ENCODE results near the gene KAT6B. TPM values are rescaled to one million over a fixed set of nuclear protein-coding genes. Genes with fewer than 3 reads are reported as not detected.

KAT6B gene
- total and polyA plus RNA-seq, 2 of the 8 experiments (the other 6 are each of a cell fraction or from before 2014, with no cell fraction given), result 7.3 to 30.8 TPM

DNA sequence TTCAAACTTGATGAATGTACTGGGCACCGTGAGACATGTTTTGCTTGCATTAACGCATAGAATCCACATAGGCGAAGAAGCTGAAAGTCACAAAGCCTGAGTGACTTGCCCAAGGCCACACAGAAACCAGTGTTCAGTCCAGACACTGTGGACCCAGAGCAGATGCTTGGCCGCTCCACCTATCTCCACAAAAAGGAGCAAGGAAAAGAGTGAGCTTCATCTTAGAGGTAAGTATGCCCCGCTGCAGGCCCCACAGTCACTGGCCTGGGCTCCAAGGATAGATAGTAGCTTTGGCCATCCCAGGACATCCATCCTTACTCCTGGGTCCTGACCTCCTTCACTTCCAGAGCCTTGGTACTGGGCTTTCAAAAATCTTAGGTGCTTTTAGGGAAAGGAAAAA, 224.9 kb downstream of the KAT6B start (continued):
- TF ChIP-seq, protein P1, sequence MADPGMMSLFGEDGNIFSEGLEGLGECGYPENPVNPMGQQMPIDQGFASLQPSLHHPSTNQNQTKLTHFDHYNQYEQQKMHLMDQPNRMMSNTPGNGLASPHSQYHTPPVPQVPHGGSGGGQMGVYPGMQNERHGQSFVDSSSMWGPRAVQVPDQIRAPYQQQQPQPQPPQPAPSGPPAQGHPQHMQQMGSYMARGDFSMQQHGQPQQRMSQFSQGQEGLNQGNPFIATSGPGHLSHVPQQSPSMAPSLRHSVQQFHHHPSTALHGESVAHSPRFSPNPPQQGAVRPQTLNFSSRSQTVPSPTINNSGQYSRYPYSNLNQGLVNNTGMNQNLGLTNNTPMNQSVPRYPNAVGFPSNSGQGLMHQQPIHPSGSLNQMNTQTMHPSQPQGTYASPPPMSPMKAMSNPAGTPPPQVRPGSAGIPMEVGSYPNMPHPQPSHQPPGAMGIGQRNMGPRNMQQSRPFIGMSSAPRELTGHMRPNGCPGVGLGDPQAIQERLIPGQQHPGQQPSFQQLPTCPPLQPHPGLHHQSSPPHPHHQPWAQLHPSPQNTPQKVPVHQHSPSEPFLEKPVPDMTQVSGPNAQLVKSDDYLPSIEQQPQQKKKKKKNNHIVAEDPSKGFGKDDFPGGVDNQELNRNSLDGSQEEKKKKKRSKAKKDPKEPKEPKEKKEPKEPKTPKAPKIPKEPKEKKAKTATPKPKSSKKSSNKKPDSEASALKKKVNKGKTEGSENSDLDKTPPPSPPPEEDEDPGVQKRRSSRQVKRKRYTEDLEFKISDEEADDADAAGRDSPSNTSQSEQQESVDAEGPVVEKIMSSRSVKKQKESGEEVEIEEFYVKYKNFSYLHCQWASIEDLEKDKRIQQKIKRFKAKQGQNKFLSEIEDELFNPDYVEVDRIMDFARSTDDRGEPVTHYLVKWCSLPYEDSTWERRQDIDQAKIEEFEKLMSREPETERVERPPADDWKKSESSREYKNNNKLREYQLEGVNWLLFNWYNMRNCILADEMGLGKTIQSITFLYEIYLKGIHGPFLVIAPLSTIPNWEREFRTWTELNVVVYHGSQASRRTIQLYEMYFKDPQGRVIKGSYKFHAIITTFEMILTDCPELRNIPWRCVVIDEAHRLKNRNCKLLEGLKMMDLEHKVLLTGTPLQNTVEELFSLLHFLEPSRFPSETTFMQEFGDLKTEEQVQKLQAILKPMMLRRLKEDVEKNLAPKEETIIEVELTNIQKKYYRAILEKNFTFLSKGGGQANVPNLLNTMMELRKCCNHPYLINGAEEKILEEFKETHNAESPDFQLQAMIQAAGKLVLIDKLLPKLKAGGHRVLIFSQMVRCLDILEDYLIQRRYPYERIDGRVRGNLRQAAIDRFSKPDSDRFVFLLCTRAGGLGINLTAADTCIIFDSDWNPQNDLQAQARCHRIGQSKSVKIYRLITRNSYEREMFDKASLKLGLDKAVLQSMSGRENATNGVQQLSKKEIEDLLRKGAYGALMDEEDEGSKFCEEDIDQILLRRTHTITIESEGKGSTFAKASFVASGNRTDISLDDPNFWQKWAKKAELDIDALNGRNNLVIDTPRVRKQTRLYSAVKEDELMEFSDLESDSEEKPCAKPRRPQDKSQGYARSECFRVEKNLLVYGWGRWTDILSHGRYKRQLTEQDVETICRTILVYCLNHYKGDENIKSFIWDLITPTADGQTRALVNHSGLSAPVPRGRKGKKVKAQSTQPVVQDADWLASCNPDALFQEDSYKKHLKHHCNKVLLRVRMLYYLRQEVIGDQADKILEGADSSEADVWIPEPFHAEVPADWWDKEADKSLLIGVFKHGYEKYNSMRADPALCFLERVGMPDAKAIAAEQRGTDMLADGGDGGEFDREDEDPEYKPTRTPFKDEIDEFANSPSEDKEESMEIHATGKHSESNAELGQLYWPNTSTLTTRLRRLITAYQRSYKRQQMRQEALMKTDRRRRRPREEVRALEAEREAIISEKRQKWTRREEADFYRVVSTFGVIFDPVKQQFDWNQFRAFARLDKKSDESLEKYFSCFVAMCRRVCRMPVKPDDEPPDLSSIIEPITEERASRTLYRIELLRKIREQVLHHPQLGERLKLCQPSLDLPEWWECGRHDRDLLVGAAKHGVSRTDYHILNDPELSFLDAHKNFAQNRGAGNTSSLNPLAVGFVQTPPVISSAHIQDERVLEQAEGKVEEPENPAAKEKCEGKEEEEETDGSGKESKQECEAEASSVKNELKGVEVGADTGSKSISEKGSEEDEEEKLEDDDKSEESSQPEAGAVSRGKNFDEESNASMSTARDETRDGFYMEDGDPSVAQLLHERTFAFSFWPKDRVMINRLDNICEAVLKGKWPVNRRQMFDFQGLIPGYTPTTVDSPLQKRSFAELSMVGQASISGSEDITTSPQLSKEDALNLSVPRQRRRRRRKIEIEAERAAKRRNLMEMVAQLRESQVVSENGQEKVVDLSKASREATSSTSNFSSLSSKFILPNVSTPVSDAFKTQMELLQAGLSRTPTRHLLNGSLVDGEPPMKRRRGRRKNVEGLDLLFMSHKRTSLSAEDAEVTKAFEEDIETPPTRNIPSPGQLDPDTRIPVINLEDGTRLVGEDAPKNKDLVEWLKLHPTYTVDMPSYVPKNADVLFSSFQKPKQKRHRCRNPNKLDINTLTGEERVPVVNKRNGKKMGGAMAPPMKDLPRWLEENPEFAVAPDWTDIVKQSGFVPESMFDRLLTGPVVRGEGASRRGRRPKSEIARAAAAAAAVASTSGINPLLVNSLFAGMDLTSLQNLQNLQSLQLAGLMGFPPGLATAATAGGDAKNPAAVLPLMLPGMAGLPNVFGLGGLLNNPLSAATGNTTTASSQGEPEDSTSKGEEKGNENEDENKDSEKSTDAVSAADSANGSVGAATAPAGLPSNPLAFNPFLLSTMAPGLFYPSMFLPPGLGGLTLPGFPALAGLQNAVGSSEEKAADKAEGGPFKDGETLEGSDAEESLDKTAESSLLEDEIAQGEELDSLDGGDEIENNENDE (IDR thresholded peaks at IDR 0.05; ENCODE audit: insufficient replicate concordance, low read length), result no peak
- TF ChIP-seq, protein P2, sequence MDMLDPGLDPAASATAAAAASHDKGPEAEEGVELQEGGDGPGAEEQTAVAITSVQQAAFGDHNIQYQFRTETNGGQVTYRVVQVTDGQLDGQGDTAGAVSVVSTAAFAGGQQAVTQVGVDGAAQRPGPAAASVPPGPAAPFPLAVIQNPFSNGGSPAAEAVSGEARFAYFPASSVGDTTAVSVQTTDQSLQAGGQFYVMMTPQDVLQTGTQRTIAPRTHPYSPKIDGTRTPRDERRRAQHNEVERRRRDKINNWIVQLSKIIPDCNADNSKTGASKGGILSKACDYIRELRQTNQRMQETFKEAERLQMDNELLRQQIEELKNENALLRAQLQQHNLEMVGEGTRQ (IDR thresholded peaks at IDR 0.05; ENCODE audit: low read length), result no peak
- TF ChIP-seq JUN (IDR thresholded peaks at IDR 0.05; ENCODE audit: low read depth, low read length) (no peak), GABPA (IDR thresholded peaks at IDR 0.05; ENCODE audit: borderline replicate concordance, insufficient read depth, low read length) (no peak), RAD21 (IDR thresholded peaks at IDR 0.05 in 1 of 2, conservative IDR thresholded peaks at IDR 0.05 in 1 of 2; ENCODE audit: low read depth in 2 of 2, low read length in 2 of 2) (no peak), PHF8 (conservative IDR thresholded peaks at IDR 0.05; ENCODE audit: low read depth, low read length) (no peak)

All from H1 (cell line).